SK-N-SH treated with all-trans-retinoic acid at 6 μM for 48 hours (cell line): ENCODE data around the gene STARD10.
A peak's percentile ranks its signal among the peaks of the same experiment; 100 is the strongest.

Experiments used
- ATAC-seq: fragments of 200-7000 bp; cut with Tn5 transposase; 3 replicates; pipeline ENCODE4 v1.9.1; 2020; ENCODE audit warnings: mild to moderate bottlenecking, moderate library complexity
- ARNTL ChIP-seq: fragments of 450-650 bp; formaldehyde crosslinking; IDR thresholded peaks from 2 replicates; pipeline ENCODE4 v1.5.0; 2020; ENCODE audit warnings: low read depth, mild to moderate bottlenecking, moderate library complexity, borderline replicate concordance
- BACH2 ChIP-seq: fragments of 250-450 bp; sonication (Bioruptor Pico); IDR thresholded peaks from 2 replicates; pipeline ENCODE4 v1.9.0; 2021; ENCODE audit warnings: mild to moderate bottlenecking, borderline replicate concordance
- CREB5 ChIP-seq: fragments of 250-450 bp; sonication (Bioruptor Pico); IDR thresholded peaks from 2 replicates; pipeline ENCODE4 v1.5.1; 2020; ENCODE audit warnings: low read depth, mild to moderate bottlenecking, moderate library complexity
- CSRNP3 ChIP-seq: fragments of 250-450 bp; sonication (Bioruptor Pico); IDR thresholded peaks from 2 replicates; pipeline ENCODE4 v1.5.1; 2021; ENCODE audit warnings: mild to moderate bottlenecking, moderate library complexity
- ESRRG ChIP-seq: fragments of 250-450 bp; sonication (Bioruptor Pico); IDR thresholded peaks from 2 replicates; pipeline ENCODE4 v1.6.1; 2021; ENCODE audit warnings: mild to moderate bottlenecking
- GLIS3 ChIP-seq: fragments of 250-450 bp; sonication (Bioruptor Pico); IDR thresholded peaks from 2 replicates; pipeline ENCODE4 v1.5.0; 2020; ENCODE audit warnings: mild to moderate bottlenecking, moderate library complexity
- ISL1 ChIP-seq: fragments of 250-450 bp; sonication (Bioruptor Pico); IDR thresholded peaks from 2 replicates; pipeline ENCODE4 v2.1.2; 2022; ENCODE audit warnings: mild to moderate bottlenecking, moderate library complexity
- PATZ1 ChIP-seq: fragments of 250-450 bp; sonication (Bioruptor Pico); IDR thresholded peaks from 2 replicates; pipeline ENCODE4 v1.8.0; 2020; ENCODE audit warnings: mild to moderate bottlenecking, moderate library complexity, borderline replicate concordance
- POU6F1 ChIP-seq: fragments of 250-450 bp; sonication (Bioruptor Pico); IDR thresholded peaks from 2 replicates; pipeline ENCODE4 v1.8.0; 2021; ENCODE audit warnings: low read depth, mild to moderate bottlenecking, moderate library complexity, borderline replicate concordance
- RARB ChIP-seq: fragments of 250-450 bp; sonication (Bioruptor Pico); IDR thresholded peaks from 2 replicates; pipeline ENCODE4 v1.8.0; 2021; ENCODE audit warnings: mild to moderate bottlenecking, moderate library complexity
- SNAI2 ChIP-seq: fragments of 250-450 bp; sonication (Bioruptor Pico); IDR thresholded peaks from 2 replicates; pipeline ENCODE4 v1.5.0; 2020; ENCODE audit warnings: mild to moderate bottlenecking, moderate library complexity
- TOX ChIP-seq: fragments of 250-450 bp; sonication (Bioruptor Pico); IDR thresholded peaks from 2 replicates; pipeline ENCODE4 v1.8.0; 2021; ENCODE audit warnings: mild to moderate bottlenecking, moderate library complexity, borderline replicate concordance
- TSHZ2 ChIP-seq: fragments of 250-450 bp; sonication (Bioruptor Pico); IDR thresholded peaks from 2 replicates; pipeline ENCODE4 v1.5.0; 2020; ENCODE audit warnings: mild to moderate bottlenecking, moderate library complexity
- ZC3H10 ChIP-seq: fragments of 250-450 bp; sonication (Bioruptor Pico); IDR thresholded peaks from 2 replicates; pipeline ENCODE4 v1.5.1; 2021; ENCODE audit warnings: mild to moderate bottlenecking, moderate library complexity
- ZFP3 ChIP-seq: fragments of 250-450 bp; sonication (Bioruptor Pico); IDR thresholded peaks from 2 replicates; pipeline ENCODE4 v1.5.0; 2020; ENCODE audit warnings: mild to moderate bottlenecking, moderate library complexity
- ZFP30 ChIP-seq: fragments of 450-650 bp; formaldehyde crosslinking; IDR thresholded peaks from 2 replicates; pipeline ENCODE4 v1.5.0; 2022; ENCODE audit warnings: mild to moderate bottlenecking, moderate library complexity
- ZNF565 ChIP-seq: fragments of 450-650 bp; formaldehyde crosslinking; conservative IDR thresholded peaks from 2 replicates; pipeline ENCODE4 v1.5.0; 2020; ENCODE audit warnings: low read depth, mild to moderate bottlenecking, moderate library complexity
- ZNF70 ChIP-seq: fragments of 450-650 bp; formaldehyde crosslinking; IDR thresholded peaks from 2 replicates; pipeline ENCODE4 v1.5.0; 2020; ENCODE audit warnings: mild to moderate bottlenecking, moderate library complexity

STARD10 gene

GRCh38 chr11:72788241-72788640, 5.6 kb downstream of the STARD10 start:
- ATAC-seq, result no peak
- no peak for TF ChIP-seq GLIS3 (CRISPR knock-in tag)
- no peak for TF ChIP-seq ARNTL (CRISPR knock-in tag)
- no peak for TF ChIP-seq ZC3H10
- no peak for TF ChIP-seq TOX (CRISPR knock-in tag)
- no peak for TF ChIP-seq ESRRG (CRISPR knock-in tag)
- TF ChIP-seq CREB5 (CRISPR knock-in tag), result no peak
- TF ChIP-seq ZFP3 (CRISPR knock-in tag), result no peak
- no peak for TF ChIP-seq ZNF565 (CRISPR knock-in tag)
- no peak for TF ChIP-seq POU6F1 (CRISPR knock-in tag)
- no peak for TF ChIP-seq CSRNP3 (CRISPR knock-in tag)
- TF ChIP-seq ZNF70 (CRISPR knock-in tag), result no peak
- TF ChIP-seq RARB (CRISPR knock-in tag), result no peak
- no peak for TF ChIP-seq BACH2
- no peak for TF ChIP-seq TSHZ2 (CRISPR knock-in tag)
- TF ChIP-seq PATZ1 (CRISPR knock-in tag), result no peak
- no peak for TF ChIP-seq SNAI2 (CRISPR knock-in tag)

GRCh38 chr11:72787216-72788104, 6.4 kb downstream of the STARD10 start:
- TF ChIP-seq ZFP30, result no peak
- no peak for TF ChIP-seq ZNF70 (CRISPR knock-in tag)
- no peak for TF ChIP-seq CSRNP3 (CRISPR knock-in tag)
- TF ChIP-seq ZNF565 (CRISPR knock-in tag), result no peak
- TF ChIP-seq PATZ1 (CRISPR knock-in tag), result no peak
- no peak for TF ChIP-seq ISL1 (CRISPR knock-in tag)
- peak; percentile 26; the same call in 2 of the 3 replicates for ATAC-seq
